ENCODE measurements around the gene LGALS9.

- TF ChIP-seq MAX (IDR thresholded peaks at IDR 0.05; ENCODE audit: low read depth) (no peak), CHD2 (IDR thresholded peaks at IDR 0.05; ENCODE audit: low read length, partially characterized antibody) (no peak), RAD21 (IDR thresholded peaks at IDR 0.05; ENCODE audit: low read length) (no peak), CTCF (IDR thresholded peaks at IDR 0.05) (no peak), FOSL2 (IDR thresholded peaks at IDR 0.05; ENCODE audit: borderline replicate concordance, low read depth) (no peak), ZBTB33 (IDR thresholded peaks at IDR 0.05; ENCODE audit: borderline replicate concordance, low read depth) (no peak), RXRA (IDR thresholded peaks at IDR 0.05; ENCODE audit: borderline replicate concordance, low read depth) (no peak), USF1 (IDR thresholded peaks at IDR 0.05; ENCODE audit: borderline replicate concordance, low read depth) (no peak), TAF1 (IDR thresholded peaks at IDR 0.05; ENCODE audit: borderline replicate concordance, low read depth, low read length) (no peak), TCF12 (IDR thresholded peaks at IDR 0.05) (no peak), POLR2AphosphoS5 (IDR thresholded peaks at IDR 0.05; ENCODE audit: low read depth, low read length) (no peak), GATA2 (CRISPR knock-in tag; IDR thresholded peaks at IDR 0.05) (no peak), PBX3 (IDR thresholded peaks at IDR 0.05) (no peak)
Measured at GRCh38 chr17:27605409-27605808, 25.6 kb upstream of the LGALS9 start.
